ENCODE data around the gene PSME4. TPM values are rescaled to one million over a fixed set of nuclear protein-coding genes. Genes with fewer than 3 reads are reported as not detected.
"Not testable (repeated sequence)": the region's sequence is repeated elsewhere in the genome, so short reads cannot be mapped to it uniquely, and the experiment has no call there.

Gene PSME4
- total RNA-seq, 2 experiments from 2014 or later = 37.8 to 44.3 TPM

DNA sequence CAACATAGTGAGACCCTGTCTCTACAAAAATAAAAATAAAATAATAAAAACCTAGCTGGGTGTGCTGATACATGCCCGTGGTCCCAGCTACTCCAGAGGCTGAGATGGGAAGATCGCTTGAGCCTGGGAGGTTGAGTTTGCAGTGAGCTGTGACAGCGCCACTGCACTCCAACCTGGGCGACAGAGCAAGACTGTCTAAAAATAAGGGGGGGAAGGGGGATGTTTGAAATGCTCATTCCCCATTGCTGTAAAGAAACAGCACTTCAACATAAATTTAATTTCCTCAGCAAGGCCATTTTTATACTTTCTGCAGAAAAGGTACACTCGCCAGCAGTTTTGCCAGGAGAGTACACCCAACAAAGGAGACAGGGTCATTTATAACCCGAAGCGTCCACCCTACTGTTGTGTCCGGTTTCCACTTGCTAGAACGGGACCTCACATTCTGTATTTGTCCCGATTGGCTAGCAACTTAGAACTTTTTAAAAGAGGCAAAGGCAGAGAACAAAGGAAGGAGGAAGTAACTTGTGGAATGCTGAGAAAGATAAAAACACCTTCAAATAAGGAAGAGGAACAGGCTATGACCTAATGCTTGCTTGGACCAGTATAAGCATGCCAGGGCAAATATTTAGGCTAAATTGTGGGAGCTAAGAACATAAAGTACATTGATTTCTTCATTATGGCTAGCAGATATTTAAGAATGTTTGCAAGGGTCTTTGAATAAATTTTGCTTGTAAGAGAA, 9.1 kb downstream of the PSME4 start:
- DNase-seq; H3K9me3 Mint-ChIP-seq (ENCODE audit: low read depth); H3K36me3 Mint-ChIP-seq (ENCODE audit: low read depth); H3K4me3 Mint-ChIP-seq; H3K27ac Mint-ChIP-seq; H3K27me3 Mint-ChIP-seq; CTCF ChIA-PET; ATAC-seq: not testable (repeated sequence)
- POLR2A ChIA-PET = interaction anchor here (0.6 kb wide), 1 partner anchor 32 kb away, joined by 4 read pairs; no protein-coding TSS in a partner anchor
- intact Hi-C loops (cut with DNase I, micrococcal nuclease) = loop anchor here in 1 of 2 experiments (10.0 kb wide), 1 partner anchor 153 kb away; the partner anchor contains the start of gene ACYP2
- H3K4me1 Mint-ChIP-seq = peaks cover 57% of the 10 kb centered on the region

DNA sequence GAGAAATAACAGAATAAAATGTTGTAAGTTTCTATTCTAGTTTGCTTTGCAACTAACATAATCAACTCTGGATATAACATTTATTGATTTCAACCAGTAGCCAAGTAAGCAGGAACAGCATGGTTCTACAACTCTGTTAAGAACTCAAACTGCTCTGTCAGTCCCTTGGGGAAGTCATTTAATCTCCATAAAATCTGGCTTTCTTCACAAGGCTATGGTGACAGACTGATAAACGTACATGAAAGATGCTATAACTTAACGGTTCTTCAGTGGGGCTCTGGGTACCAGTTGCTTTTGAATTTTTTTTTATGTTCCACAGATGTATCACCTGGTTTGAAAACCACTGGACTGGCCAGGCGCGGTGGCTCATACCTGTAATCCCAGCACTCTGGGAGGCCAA, 10.3 kb downstream of the PSME4 start:
- Mint-ChIP-seq H3K4me3 (no peak overlapping the region), H3K4me1 (peaks cover 56% of the 10 kb centered on the region), H3K27ac (no peak overlapping the region), H3K9me3 (ENCODE audit: low read depth) (no peaks in the 10 kb centered on the region), H3K27me3 (no peaks in the 10 kb centered on the region), H3K36me3 (ENCODE audit: low read depth) (peaks cover 6% of the 10 kb centered on the region)
- ATAC-seq = no peak
- intact Hi-C loops (cut with DNase I, micrococcal nuclease) = loop anchor here in 1 of 2 experiments (10.0 kb wide), 1 partner anchor 154 kb away; the partner anchor contains the start of gene ACYP2
- DNase-seq = no peak
- CTCF ChIA-PET = interaction anchor here (1.2 kb wide), 1 partner anchor 12 kb away, joined by 3 read pairs; no protein-coding TSS in a partner anchor
- POLR2A ChIA-PET = no interaction called here

- no peak overlapping the region for H3K27ac Mint-ChIP-seq
- H3K4me1 Mint-ChIP-seq = peaks cover 42% of the 10 kb centered on the region
- no peaks in the 10 kb centered on the region for H3K27me3 Mint-ChIP-seq
- CTCF ChIA-PET = no interaction called here
- H3K4me3 Mint-ChIP-seq = no peak overlapping the region
- peaks cover 6% of the 10 kb centered on the region for H3K36me3 Mint-ChIP-seq (ENCODE audit: low read depth)
- intact Hi-C loops (cut with DNase I, micrococcal nuclease) = no loop called here
- POLR2A ChIA-PET = interaction anchor here (1.2 kb wide), 1 partner anchor 10 kb away, joined by 3 read pairs; no protein-coding TSS in a partner anchor
- no peak for DNase-seq
- no peak for ATAC-seq
- no peaks in the 10 kb centered on the region for H3K9me3 Mint-ChIP-seq (ENCODE audit: low read depth)
These were observed 12.3 kb downstream of the PSME4 start for GRCh38 chr2:53958443-53958842.

- H3K27ac Mint-ChIP-seq = no peak overlapping the region
- H3K4me3 Mint-ChIP-seq = no peak overlapping the region
- ChIA-PET POLR2A (no interaction called here), CTCF (interaction anchor here (0.7 kb wide), 1 partner anchor 612 kb away, joined by 3 read pairs; no protein-coding TSS in a partner anchor)
- ATAC-seq (no peak), DNase-seq (no peak)
- intact Hi-C loops (cut with DNase I, micrococcal nuclease) = no loop called here
- H3K36me3 Mint-ChIP-seq (ENCODE audit: low read depth) = peaks cover 10% of the 10 kb centered on the region
- no peaks in the 10 kb centered on the region for H3K9me3 Mint-ChIP-seq (ENCODE audit: low read depth)
- H3K27me3 Mint-ChIP-seq = no peaks in the 10 kb centered on the region
- H3K4me1 Mint-ChIP-seq = peaks cover 20% of the 10 kb centered on the region
These were observed 18.3 kb downstream of the PSME4 start for GRCh38 chr2:53952519-53952918.

- peaks cover 27% of the 10 kb centered on the region for H3K36me3 Mint-ChIP-seq (ENCODE audit: low read depth)
- POLR2A ChIA-PET = no interaction called here
- intact Hi-C loops (cut with DNase I, micrococcal nuclease) = no loop called here
- CTCF ChIA-PET = interaction anchor here (0.6 kb wide), 1 partner anchor 42 kb away, joined by 3 read pairs; no protein-coding TSS in a partner anchor
- DNase-seq = no peak
- no peak overlapping the region for H3K27ac Mint-ChIP-seq
- no peaks in the 10 kb centered on the region for H3K27me3 Mint-ChIP-seq
- H3K9me3 Mint-ChIP-seq (ENCODE audit: low read depth) = no peaks in the 10 kb centered on the region
- peak; percentile 78 for ATAC-seq
- H3K4me1 Mint-ChIP-seq = peaks cover 21% of the 10 kb centered on the region
- H3K4me3 Mint-ChIP-seq = no peak overlapping the region
These were observed 21.3 kb downstream of the PSME4 start for GRCh38 chr2:53949457-53949856.

DNA sequence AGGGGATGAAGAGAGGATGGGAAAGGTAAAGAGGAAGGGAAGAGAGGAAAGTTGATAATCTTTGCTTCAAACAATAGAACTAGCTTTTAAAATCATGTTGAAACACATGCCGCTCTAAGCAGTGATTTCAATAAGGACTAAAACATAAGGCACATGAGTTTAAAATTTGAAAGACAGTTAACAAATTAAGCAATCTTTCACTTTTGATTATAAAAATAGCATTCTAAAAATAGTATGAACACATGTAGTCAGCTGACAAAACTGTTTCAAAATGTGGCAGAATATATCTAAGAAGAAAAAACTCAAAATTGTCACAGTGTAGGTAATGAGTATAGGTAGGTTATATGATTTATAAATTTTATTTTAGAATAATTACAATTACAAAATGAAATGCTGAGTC, 25.3 kb downstream of the PSME4 start:
- DNase-seq (no peak), ATAC-seq (no peak)
- peaks cover 21% of the 10 kb centered on the region for H3K4me1 Mint-ChIP-seq
- no peak overlapping the region for H3K4me3 Mint-ChIP-seq
- H3K36me3 Mint-ChIP-seq (ENCODE audit: low read depth) = peaks cover 29% of the 10 kb centered on the region
- H3K27me3 Mint-ChIP-seq = no peaks in the 10 kb centered on the region
- no peaks in the 10 kb centered on the region for H3K9me3 Mint-ChIP-seq (ENCODE audit: low read depth)
- no peak overlapping the region for H3K27ac Mint-ChIP-seq
- intact Hi-C loops (cut with DNase I, micrococcal nuclease) = no loop called here
- POLR2A ChIA-PET = no interaction called here
- CTCF ChIA-PET = interaction anchor here (0.6 to 1.7 kb wide), 2 partner anchors 12 to 249 kb away, joined by 3 to 4 read pairs; no protein-coding TSS in a partner anchor

- no peak overlapping the region for H3K27ac Mint-ChIP-seq
- H3K4me3 Mint-ChIP-seq = no peak overlapping the region
- peaks cover 14% of the 10 kb centered on the region for H3K4me1 Mint-ChIP-seq
- intact Hi-C loops (cut with DNase I, micrococcal nuclease) = no loop called here
- H3K9me3 Mint-ChIP-seq (ENCODE audit: low read depth) = no peaks in the 10 kb centered on the region
- ATAC-seq (no peak), DNase-seq (no peak)
- ChIA-PET POLR2A (no interaction called here), CTCF (interaction anchor here (1.7 kb wide), 1 partner anchor 11 kb away, joined by 4 read pairs; no protein-coding TSS in a partner anchor)
- peaks cover 31% of the 10 kb centered on the region for H3K36me3 Mint-ChIP-seq (ENCODE audit: low read depth)
- no peaks in the 10 kb centered on the region for H3K27me3 Mint-ChIP-seq
These were observed 26.3 kb downstream of the PSME4 start for GRCh38 chr2:53944542-53944941.

GRCh38 chr2:53942280-53942679, 28.5 kb downstream of the PSME4 start:
- no peaks in the 10 kb centered on the region for H3K9me3 Mint-ChIP-seq (ENCODE audit: low read depth)
- ATAC-seq (no peak), DNase-seq (no peak)
- ChIA-PET POLR2A (no interaction called here), CTCF (interaction anchor here (0.7 to 1.6 kb wide), 4 partner anchors 8 to 75 kb away, joined by 3 to 7 read pairs (median 4); no protein-coding TSS in a partner anchor)
- H3K27me3 Mint-ChIP-seq = no peaks in the 10 kb centered on the region
- H3K27ac Mint-ChIP-seq = no peak overlapping the region
- peaks cover 29% of the 10 kb centered on the region for H3K36me3 Mint-ChIP-seq (ENCODE audit: low read depth)
- no peak overlapping the region for H3K4me3 Mint-ChIP-seq
- peaks cover 9% of the 10 kb centered on the region for H3K4me1 Mint-ChIP-seq
- intact Hi-C loops (cut with DNase I, micrococcal nuclease) = no loop called here

GRCh38 chr2:53941749-53942148, 29.0 kb downstream of the PSME4 start:
- intact Hi-C loops (cut with DNase I, micrococcal nuclease) = no loop called here
- Mint-ChIP-seq H3K36me3 (ENCODE audit: low read depth) (peaks cover 28% of the 10 kb centered on the region), H3K27me3 (no peaks in the 10 kb centered on the region), H3K4me1 (peaks cover 9% of the 10 kb centered on the region), H3K9me3 (ENCODE audit: low read depth) (no peaks in the 10 kb centered on the region), H3K4me3 (no peak overlapping the region), H3K27ac (no peak overlapping the region)
- POLR2A ChIA-PET = no interaction called here
- no peak for ATAC-seq
- DNase-seq = no peak
- CTCF ChIA-PET = interaction anchor here (1.5 to 1.6 kb wide), 2 partner anchors 8 to 11 kb away, joined by 3 to 7 read pairs; no protein-coding TSS in a partner anchor

DNA sequence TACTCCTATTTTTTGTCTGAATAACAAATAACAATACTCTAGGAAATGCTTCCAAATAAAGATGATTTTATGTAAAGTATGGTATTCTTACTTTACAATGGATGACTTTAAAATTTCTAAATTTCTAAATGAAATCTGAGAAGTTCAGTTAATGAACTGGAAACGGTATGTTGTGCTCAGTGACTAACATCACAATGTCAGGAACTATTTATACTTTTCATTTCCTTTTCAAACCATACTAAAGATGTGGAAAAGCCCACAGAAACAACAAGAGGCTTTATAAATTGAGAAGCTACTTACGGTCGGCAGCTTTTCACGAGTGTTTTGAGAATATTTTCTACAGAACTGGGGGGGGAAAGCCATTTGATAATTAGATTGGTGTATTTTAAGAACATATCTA, 31.1 kb downstream of the PSME4 start:
- Mint-ChIP-seq H3K27ac (no peak overlapping the region), H3K4me1 (peaks cover 1% of the 10 kb centered on the region), H3K36me3 (ENCODE audit: low read depth) (peaks cover 24% of the 10 kb centered on the region), H3K9me3 (ENCODE audit: low read depth) (no peaks in the 10 kb centered on the region), H3K4me3 (no peak overlapping the region), H3K27me3 (no peaks in the 10 kb centered on the region)
- DNase-seq (no peak), ATAC-seq (no peak)
- POLR2A ChIA-PET = no interaction called here
- intact Hi-C loops (cut with DNase I, micrococcal nuclease) = no loop called here
- CTCF ChIA-PET = no interaction called here

DNA sequence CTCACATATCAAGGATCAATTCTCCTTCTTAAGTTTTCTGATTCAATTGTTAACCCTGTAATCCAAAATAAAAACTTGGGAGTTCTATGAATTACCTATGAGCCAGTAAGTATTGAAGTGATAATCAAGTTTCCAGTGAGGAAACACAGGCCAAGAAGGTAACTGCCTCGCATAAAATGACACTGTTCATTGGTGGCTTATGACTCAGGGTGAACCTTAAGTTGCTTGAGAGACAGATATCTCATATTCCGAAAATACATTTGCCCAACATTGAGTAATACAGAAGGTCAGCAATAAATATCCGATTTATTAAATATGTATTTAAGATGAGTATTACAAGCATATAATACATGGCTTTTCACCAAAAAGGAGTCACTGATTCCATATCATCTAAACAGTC, 31.9 kb downstream of the PSME4 start:
- ChIA-PET CTCF (no interaction called here), POLR2A (no interaction called here)
- peaks cover 25% of the 10 kb centered on the region for H3K36me3 Mint-ChIP-seq (ENCODE audit: low read depth)
- DNase-seq (no peak), ATAC-seq (no peak)
- H3K9me3 Mint-ChIP-seq (ENCODE audit: low read depth) = no peaks in the 10 kb centered on the region
- H3K4me1 Mint-ChIP-seq = peaks cover 1% of the 10 kb centered on the region
- H3K27me3 Mint-ChIP-seq = no peaks in the 10 kb centered on the region
- no peak overlapping the region for H3K4me3 Mint-ChIP-seq
- H3K27ac Mint-ChIP-seq = no peak overlapping the region
- intact Hi-C loops (cut with DNase I, micrococcal nuclease) = no loop called here

DNA sequence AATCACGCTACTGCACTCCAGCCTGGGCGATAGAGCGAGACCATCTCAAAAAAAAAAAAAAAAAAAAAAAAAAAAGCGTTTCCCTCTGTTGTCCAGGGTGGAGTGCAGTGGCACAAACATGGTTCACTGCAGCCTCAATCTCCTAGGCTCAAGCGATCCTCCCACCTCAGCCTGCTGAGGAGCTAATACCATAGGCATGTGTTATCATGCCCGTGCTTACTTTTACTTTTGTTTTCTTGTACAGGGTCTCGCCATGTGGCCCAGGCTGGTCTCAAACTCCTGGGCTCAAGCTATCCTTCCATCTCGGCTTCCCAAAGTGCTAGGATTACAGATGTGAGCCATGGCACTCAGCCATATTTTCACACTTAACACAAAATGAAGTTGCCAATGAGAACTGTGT, 37.5 kb downstream of the PSME4 start:
- DNase-seq = no peak

More for the DNA sequence above, 37.5 kb downstream of the PSME4 start:
- H3K4me1 Mint-ChIP-seq = no peaks in the 10 kb centered on the region
- ChIA-PET POLR2A (no interaction called here), CTCF (interaction anchor here (0.6 to 1.7 kb wide), 4 partner anchors 9 to 442 kb away, joined by 3 to 7 read pairs (median 4); no protein-coding TSS in a partner anchor)
- H3K4me3 Mint-ChIP-seq = no peak overlapping the region
- peaks cover 42% of the 10 kb centered on the region for H3K36me3 Mint-ChIP-seq (ENCODE audit: low read depth)
- no peaks in the 10 kb centered on the region for H3K27me3 Mint-ChIP-seq
- H3K9me3 Mint-ChIP-seq (ENCODE audit: low read depth) = no peaks in the 10 kb centered on the region
- H3K27ac Mint-ChIP-seq = no peak overlapping the region
- ATAC-seq = no peak
- intact Hi-C loops (cut with DNase I, micrococcal nuclease) = no loop called here
